B cell (primary cell): ENCODE data around the gene TAX1BP3. TPM values are rescaled to one million over a fixed set of nuclear protein-coding genes. Genes with fewer than 3 reads are reported as not detected.

Experiments used
- ATAC-seq: fragments of 200-7000 bp; cut with Tn5 transposase; one replicate; pipeline ENCODE4 v1.10.0; 2021; ENCODE audit warnings: low read depth, mild to moderate bottlenecking, moderate number of reproducible peaks, moderate library complexity
- CTCF ChIA-PET: fragments of 350-600 bp; sonication (Branson Sonifier 250); formaldehyde crosslinking; loops from one replicate; lab custom pipeline; 2021; ENCODE audit warnings: antibody characterized with exemption, inconsistent platforms; lab: Charles Lee
- POLR2A ChIA-PET: fragments of 350-600 bp; sonication (Branson Sonifier 250); formaldehyde crosslinking; loops from one replicate; lab custom pipeline; 2021; ENCODE audit warnings: antibody characterized with exemption; lab: Charles Lee
- DNase-seq: peaks from one replicate; pipeline ENCODE4 v3.0.0; 2013
- H2AFZ ChIP-seq: 2 replicates; pipeline ENCODE4 v1.6.1; 2012; ENCODE audit warnings: mild to moderate bottlenecking, low read depth, low read length; ENCODE audit not compliant: insufficient read depth, poor library complexity, severe bottlenecking
- H3K27ac ChIP-seq, 2 donors: 1 replicate in 1 of 2; 2 replicates in 1 of 2; pipeline ENCODE4 v1.5.1; 2012 to 2013; ENCODE audit warnings: low read length in 2 of 2, mild to moderate bottlenecking in 2 of 2, moderate library complexity in 1 of 2
- H3K27me3 ChIP-seq, 4 experiments: fragments of 200-600 bp in 1 of 4; sonication (generic) in 1 of 4; replicated peaks in 1 of 4; 1 replicate in 2 of 4; 2 replicates in 2 of 4; pipeline versions ENCODE4 v1.6.1 to v1.7.0; 2013 to 2016; ENCODE audit warnings: low read length in 3 of 4, mild to moderate bottlenecking in 2 of 4, mixed read lengths in 1 of 4, moderate library complexity in 1 of 4; ENCODE audit not compliant: insufficient read depth in 4 of 4, control insufficient read depth in 3 of 4; ENCODE audit errors: control extremely low read depth in 1 of 4
- H3K36me3 ChIP-seq, 2 experiments: replicated peaks in 1 of 2; 1 replicate in 1 of 2; 2 replicates in 1 of 2; pipeline versions ENCODE4 v1.6.1 to v1.7.1; 2013; ENCODE audit warnings: low read length in 1 of 2; ENCODE audit not compliant: insufficient read depth in 2 of 2, control insufficient read depth in 1 of 2; ENCODE audit errors: control extremely low read depth in 1 of 2, extremely low read depth in 1 of 2
- H3K4me1 ChIP-seq, 2 donors: fragments of 200-600 bp in 1 of 2; sonication (generic) in 1 of 2; 1 replicate in 1 of 2; 2 replicates in 1 of 2; pipeline versions ENCODE4 v1.5.1 to v1.6.1; 2013 to 2017; ENCODE audit warnings: low read length in 2 of 2; ENCODE audit not compliant: control insufficient read depth in 2 of 2, insufficient read depth in 2 of 2
- H3K4me2 ChIP-seq: replicated peaks from 2 replicates; pipeline ENCODE3; 2012; ENCODE audit warnings: mild to moderate bottlenecking, low read depth, low read length; ENCODE audit not compliant: poor library complexity, severe bottlenecking
- H3K4me3 ChIP-seq, 5 experiments: fragments of 200-600 bp in 1 of 5; sonication (generic) in 1 of 5; 1 replicate in 3 of 5; 2 replicates in 2 of 5; pipeline versions ENCODE4 v1.5.1 to v1.7.0; 2011 to 2016; ENCODE audit warnings: low read length in 4 of 5, mild to moderate bottlenecking in 4 of 5, low read depth in 2 of 5, control low read depth in 1 of 5, moderate library complexity in 1 of 5; ENCODE audit not compliant: insufficient read depth in 1 of 5; ENCODE audit errors: control extremely low read depth in 1 of 5, extremely low read depth in 1 of 5
- H3K79me2 ChIP-seq: fragments of 200-600 bp; sonication (generic); one replicate; pipeline ENCODE4 v1.6.0; 2016; ENCODE audit warnings: low read length; ENCODE audit not compliant: control insufficient read depth, insufficient read depth
- H3K9ac ChIP-seq: fragments of 200-600 bp; sonication (generic); 2 replicates; pipeline ENCODE4 v1.6.1; 2017; ENCODE audit warnings: mild to moderate bottlenecking, low read length, moderate library complexity
- H3K9me3 ChIP-seq, 3 donors: one replicate each; pipeline versions ENCODE4 v1.6.1 to v1.7.1; 2013; ENCODE audit warnings: low read length in 2 of 3; ENCODE audit not compliant: control insufficient read depth in 2 of 3, insufficient read depth in 1 of 3; ENCODE audit errors: control extremely low read depth in 1 of 3
- H4K20me1 ChIP-seq: 2 replicates; pipeline ENCODE4 v1.6.0; 2012; ENCODE audit warnings: mild to moderate bottlenecking, low read length; ENCODE audit not compliant: insufficient read depth, control insufficient read depth, poor library complexity, severe bottlenecking
- H3K27ac Mint-ChIP-seq: one replicate; pipeline ENCODE4 v1.8.0; 2021; ENCODE audit warnings: mixed read lengths
- H3K27me3 Mint-ChIP-seq: one replicate; pipeline ENCODE4 v1.8.0; 2021; ENCODE audit warnings: mixed read lengths
- H3K4me1 Mint-ChIP-seq: one replicate; pipeline ENCODE4 v1.8.0; 2021; ENCODE audit warnings: mixed read lengths
- H3K4me3 Mint-ChIP-seq: one replicate; pipeline ENCODE4 v1.8.0; 2021; ENCODE audit warnings: mixed read lengths
- H3K9me3 Mint-ChIP-seq: one replicate; pipeline ENCODE4 v1.8.0; 2022; ENCODE audit warnings: mixed read lengths; ENCODE audit not compliant: insufficient read depth
- CTCF ChIP-seq: fragments of 200-600 bp; IDR thresholded peaks from one replicate; pipeline ENCODE4 v1.8.0; 2022; ENCODE audit warnings: antibody characterized with exemption, mild to moderate bottlenecking
- EZH2 ChIP-seq: IDR thresholded peaks from 2 replicates; pipeline ENCODE4 v1.6.1; 2012; ENCODE audit warnings: borderline replicate concordance, low read depth, mild to moderate bottlenecking, moderate library complexity, low read length; ENCODE audit not compliant: insufficient read depth, poor library complexity, severe bottlenecking
- WGBS: methylation state at CpG from one replicate; pipeline ENCODE4 v1.1.5; 2013; ENCODE audit warnings: missing lambda C conversion rate; ENCODE audit not compliant: insufficient coverage; 5-methylcytosine and 5-hydroxymethylcytosine counted together
- intact Hi-C: fragments of 100-400 bp; cut with micrococcal nuclease; formaldehyde crosslinking; loops from one replicate; pipeline ENCODE4 v1.10.0; 2022
- polyA plus RNA-seq: library from polyadenylated mRNA; depleted of rRNA; stranded (reverse); fragments of >200 nt; gene quantifications from 2 replicates; pipeline ENCODE4 v1.2.3, GENCODE V29; 2012
- total RNA-seq, 2 donors: library from RNA; stranded (reverse); fragments of 120-200 nt in 1 of 2; gene quantifications; 1 replicate in 1 of 2; 2 replicates in 1 of 2; pipeline versions ENCODE4 v1.2.3 to v1.2.4, GENCODE V29; 2013 to 2022

The TAX1BP3 gene
- total and polyA plus RNA-seq, 2 donors (not counting 1 experiment from before 2014, with no cell fraction given): 17.7 to 22.1 TPM

- Mint-ChIP-seq H3K27me3 (no peaks in the 10 kb centered on the region), H3K9me3 (no peaks in the 10 kb centered on the region), H3K27ac (peak overlapping the region; percentile 97), H3K4me3 (peak overlapping the region; percentile 100), H3K4me1 (peaks cover 62% of the 10 kb centered on the region)
- CTCF ChIA-PET: interaction anchor here (0.7 to 5.0 kb wide), 11 partner anchors 10 to 149 kb away, joined by 3 to 52 read pairs (median 10); partner anchors contain the start of gene HASPIN
- H3K27me3 ChIP-seq: no peaks in the 10 kb centered on the region
- H3K4me2 ChIP-seq: peak overlapping the region; percentile 80
- intact Hi-C loops: no loop called here
- H4K20me1 ChIP-seq: peaks cover 34% of the 10 kb centered on the region
- H3K9me3 ChIP-seq: peaks cover 0 to 8% (median 6%) of the 10 kb centered on the region in 3 donors
- peaks cover 37 to 67% of the 10 kb centered on the region in 2 donors for H3K4me1 ChIP-seq
- peaks cover 63% of the 10 kb centered on the region for H3K79me2 ChIP-seq
- WGBS: 2% methylated on average over 11 of the region's 17 CpGs
- no peak for ATAC-seq
- peak overlapping the region; percentile 58 to 93 (median 83) for H3K4me3 ChIP-seq
- peak overlapping the region; percentile 77 for H3K9ac ChIP-seq
- H3K27ac ChIP-seq: peak overlapping the region; percentile 76 to 91
- H3K36me3 ChIP-seq: peaks cover 0 to 23% of the 10 kb centered on the region in 2 experiments
- DNase-seq: peak; percentile 56
- no peak for TF ChIP-seq CTCF
- no peak for TF ChIP-seq EZH2
- peak overlapping the region; percentile 36 for H2AFZ ChIP-seq
- POLR2A ChIA-PET: interaction anchor here (0.5 to 6.4 kb wide), 13 partner anchors 10 to 692 kb away, joined by 3 to 63 read pairs (median 4); partner anchors contain the start of gene HASPIN
Measured at GRCh38 chr17:3695129-3695722, 26.8 kb upstream of the TAX1BP3 start.

DNA sequence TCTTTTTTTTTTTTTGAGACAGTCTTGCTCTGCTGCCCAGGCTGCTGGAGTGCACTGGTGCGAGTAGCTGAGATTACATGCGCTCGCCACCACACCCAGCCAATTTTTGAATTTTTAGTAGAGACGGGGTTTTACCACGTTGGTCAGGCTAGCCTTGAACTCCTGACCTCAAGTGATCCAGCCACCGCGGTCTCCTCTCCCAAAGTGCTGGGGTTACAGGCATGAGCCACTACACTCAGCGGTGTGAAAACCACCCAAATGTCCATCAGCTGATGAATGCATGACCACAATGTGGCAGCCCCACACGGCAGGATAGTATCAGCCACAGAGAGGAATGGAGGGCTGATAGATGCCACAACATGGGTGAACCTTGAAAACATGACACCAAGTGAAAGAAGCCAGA lies 25.5 kb upstream of the TAX1BP3 start:
- H3K4me2 ChIP-seq: peak overlapping the region; percentile 80
- peaks cover 48 to 77% of the 10 kb centered on the region in 2 donors for H3K4me1 ChIP-seq
- no peaks in the 10 kb centered on the region for H3K27me3 Mint-ChIP-seq
- H3K4me3 ChIP-seq: peak overlapping the region in 4 of 5 experiments; percentile 78 to 93 (median 86)
- no peak overlapping the region for H2AFZ ChIP-seq
- peaks cover 0 to 36% of the 10 kb centered on the region in 2 experiments for H3K36me3 ChIP-seq
- no peaks in the 10 kb centered on the region for H3K9me3 Mint-ChIP-seq
- peaks cover 0 to 8% (median 6%) of the 10 kb centered on the region in 3 donors for H3K9me3 ChIP-seq
- 15% methylated on average over 8 of the region's 9 CpGs for WGBS
- peak overlapping the region; percentile 76 to 91 for H3K27ac ChIP-seq
- CTCF ChIA-PET: interaction anchor here (0.6 to 5.0 kb wide), 12 partner anchors 10 to 134 kb away, joined by 3 to 52 read pairs (median 4); partner anchors contain the start of gene HASPIN
- H4K20me1 ChIP-seq: peaks cover 47% of the 10 kb centered on the region
- H3K4me1 Mint-ChIP-seq: peaks cover 70% of the 10 kb centered on the region
- peak overlapping the region; percentile 100 for H3K4me3 Mint-ChIP-seq
- peak overlapping the region; percentile 77 for H3K9ac ChIP-seq
- TF ChIP-seq EZH2: no peak
- no peak for TF ChIP-seq CTCF
- POLR2A ChIA-PET: interaction anchor here (0.6 to 6.4 kb wide), 10 partner anchors 16 to 203 kb away, joined by 3 to 63 read pairs (median 4); partner anchors contain the start of gene HASPIN
- intact Hi-C loops: loop anchor here (1.0 to 5.0 kb wide), 3 partner anchors 17 to 273 kb away; no protein-coding TSS in a partner anchor
- H3K27ac Mint-ChIP-seq: peak overlapping the region; percentile 97
- DNase-seq (peak; percentile 89), ATAC-seq (peak; percentile 37)
- H3K27me3 ChIP-seq: no peaks in the 10 kb centered on the region
- H3K79me2 ChIP-seq: peaks cover 75% of the 10 kb centered on the region
